H1 (cell line): ENCODE results near the gene PLCZ1. TPM values are rescaled to one million over a fixed set of nuclear protein-coding genes. Genes with fewer than 3 reads are reported as not detected.

Experiments used
- CTCF ChIA-PET: fragments of 300-600 bp; sonication (Branson Sonifier 250); formaldehyde crosslinking; loops from one replicate; lab custom pipeline; 2021; ENCODE audit not compliant: partially characterized antibody; lab: Charles Lee
- POLR2A ChIA-PET: fragments of 300-600 bp; sonication (Branson Sonifier 250); formaldehyde crosslinking; loops from one replicate; lab custom pipeline; 2021; ENCODE audit warnings: inconsistent platforms; ENCODE audit not compliant: partially characterized antibody; lab: Charles Lee
- DNase-seq, 2 experiments: peaks; one replicate each; pipeline versions ENCODE4 v3.0.0 to v3.0.0-alpha.2; 2010 to 2022; ENCODE audit warnings: low spot score in 2 of 2, low read depth in 1 of 2, mixed read lengths in 1 of 2
- FAIRE-seq: peaks from 2 replicates; lab custom pipeline; 2011; peaks lifted over from hg19 to GRCh38; lab: Jason Lieb, UNC
- H2AFZ ChIP-seq: 2 replicates; pipeline ENCODE4 v1.8.1; 2012; ENCODE audit warnings: low read length, inconsistent platforms
- H2AK5ac ChIP-seq: 2 replicates; pipeline ENCODE4 v1.6.1; 2013; ENCODE audit warnings: low read depth, low read length
- H2BK120ac ChIP-seq: replicated peaks from 2 replicates; pipeline ENCODE3; 2013; ENCODE audit warnings: low read depth, low read length, inconsistent platforms
- H2BK12ac ChIP-seq: 2 replicates; pipeline ENCODE4 v1.6.1; 2013; ENCODE audit warnings: low read depth, low read length
- H2BK15ac ChIP-seq: 2 replicates; pipeline ENCODE4 v1.6.1; 2013; ENCODE audit warnings: low read length
- H2BK20ac ChIP-seq: 2 replicates; pipeline ENCODE4 v1.6.1; 2013; ENCODE audit warnings: low read length
- H2BK5ac ChIP-seq: 2 replicates; pipeline ENCODE4 v1.6.1; 2013; ENCODE audit warnings: low read depth, low read length
- H3K14ac ChIP-seq: 2 replicates; pipeline ENCODE4 v1.6.1; 2013; ENCODE audit warnings: inconsistent platforms; ENCODE audit not compliant: insufficient read length
- H3K18ac ChIP-seq: 2 replicates; pipeline ENCODE4 v1.6.1; 2013; ENCODE audit warnings: low read length; ENCODE audit errors: extremely low read depth
- H3K23ac ChIP-seq: 2 replicates; pipeline ENCODE4 v1.6.1; 2013; ENCODE audit warnings: inconsistent platforms; ENCODE audit not compliant: insufficient read length
- H3K23me2 ChIP-seq: 2 replicates; pipeline ENCODE4 v1.6.1; 2013; ENCODE audit warnings: low read depth, low read length
- H3K27ac ChIP-seq: 2 replicates; pipeline ENCODE4 v1.6.1; 2011; ENCODE audit warnings: low read depth, low read length, inconsistent platforms
- H3K27me3 ChIP-seq, 4 experiments: replicated peaks in 1 of 4; 1 replicate in 1 of 4; 2 replicates in 3 of 4; pipeline versions ENCODE4 v1.6.1 to v1.8.1; 2011 to 2013; ENCODE audit warnings: low read length in 3 of 4, mild to moderate bottlenecking in 3 of 4, inconsistent platforms in 2 of 4, mixed read lengths in 2 of 4, moderate library complexity in 1 of 4; ENCODE audit not compliant: control insufficient read depth in 3 of 4, insufficient read depth in 3 of 4; ENCODE audit errors: extremely low read depth in 1 of 4
- H3K36me3 ChIP-seq, 4 experiments: 2 replicates each; pipeline versions ENCODE4 v1.6.1 to v1.8.1; 2011 to 2013; ENCODE audit warnings: mild to moderate bottlenecking in 4 of 4, low read length in 3 of 4, moderate library complexity in 2 of 4, control low read depth in 1 of 4, inconsistent platforms in 1 of 4; ENCODE audit not compliant: insufficient read depth in 4 of 4, control insufficient read depth in 2 of 4
- H3K4ac ChIP-seq: replicated peaks from 2 replicates; pipeline ENCODE3; 2013; ENCODE audit warnings: low read length, low read depth, mixed read lengths, inconsistent platforms; ENCODE audit not compliant: insufficient read length
- H3K4me1 ChIP-seq, 4 experiments: replicated peaks in 1 of 4; 1 replicate in 1 of 4; 2 replicates in 3 of 4; pipeline versions ENCODE4 v1.6.1 to v1.8.1; 2011 to 2013; ENCODE audit warnings: low read length in 3 of 4, inconsistent platforms in 2 of 4, mixed read lengths in 1 of 4; ENCODE audit not compliant: insufficient read depth in 4 of 4, control insufficient read depth in 3 of 4
- H3K4me2 ChIP-seq, 2 experiments: 2 replicates each; pipeline versions ENCODE4 v1.6.1 to v1.8.1; 2011 to 2013; ENCODE audit warnings: low read depth in 2 of 2, low read length in 2 of 2, control low read depth in 1 of 2, inconsistent platforms in 1 of 2, mild to moderate bottlenecking in 1 of 2; ENCODE audit not compliant: insufficient read depth in 1 of 2
- H3K4me3 ChIP-seq, 4 experiments: fragments of 200-600, 300-600 bp in 1 of 4; sonication (generic), shearing (Covaris generic), sonication (Bioruptor Twin) in 1 of 4; 2 replicates each; pipeline versions ENCODE4 v1.5.1 to v1.8.1; 2011 to 2016; ENCODE audit warnings: low read length in 4 of 4, low read depth in 3 of 4, control low read depth in 2 of 4, inconsistent platforms in 2 of 4, mild to moderate bottlenecking in 2 of 4, mixed read lengths in 1 of 4, moderate library complexity in 1 of 4; ENCODE audit not compliant: insufficient read depth in 2 of 4; ENCODE audit errors: extremely low read depth in 1 of 4
- H3K56ac ChIP-seq: replicated peaks from 2 replicates; pipeline ENCODE3; 2013; ENCODE audit warnings: low read depth, mild to moderate bottlenecking, mixed read lengths, low read length, inconsistent platforms; ENCODE audit not compliant: insufficient read length
- H3K79me1 ChIP-seq: 2 replicates; pipeline ENCODE4 v1.6.1; 2013; ENCODE audit warnings: low read depth, low read length, control low read depth
- H3K79me2 ChIP-seq, 2 experiments: 2 replicates each; pipeline versions ENCODE4 v1.6.1 to v1.8.1; 2012 to 2013; ENCODE audit warnings: low read length in 2 of 2, mild to moderate bottlenecking in 2 of 2, inconsistent platforms in 1 of 2; ENCODE audit not compliant: insufficient read depth in 2 of 2, control insufficient read depth in 1 of 2
- H3K9ac ChIP-seq, 4 experiments: replicated peaks in 1 of 4; 1 replicate in 1 of 4; 2 replicates in 3 of 4; pipeline versions ENCODE4 v1.6.1 to v1.8.1; 2011 to 2013; ENCODE audit warnings: low read depth in 3 of 4, low read length in 3 of 4, control low read depth in 2 of 4, mild to moderate bottlenecking in 2 of 4, moderate library complexity in 2 of 4, inconsistent platforms in 1 of 4; ENCODE audit errors: extremely low read depth in 1 of 4
- H3K9me3 ChIP-seq, 2 experiments: 2 replicates each; pipeline versions ENCODE4 v1.6.1 to v1.8.1; 2012 to 2013; ENCODE audit warnings: mild to moderate bottlenecking in 2 of 2, moderate library complexity in 2 of 2, control low read depth in 1 of 2, inconsistent platforms in 1 of 2, low read depth in 1 of 2, low read length in 1 of 2, mixed read lengths in 1 of 2; ENCODE audit not compliant: insufficient read depth in 2 of 2
- H4K20me1 ChIP-seq, 2 experiments: replicated peaks in 1 of 2; 2 replicates each; pipeline versions ENCODE3 to v1.8.1; 2011 to 2013; ENCODE audit warnings: inconsistent platforms in 2 of 2, low read length in 2 of 2, mild to moderate bottlenecking in 1 of 2; ENCODE audit not compliant: insufficient read depth in 2 of 2, control insufficient read depth in 1 of 2
- H4K5ac ChIP-seq: 2 replicates; pipeline ENCODE4 v1.6.1; 2013; ENCODE audit warnings: low read length, low read depth, mixed read lengths, inconsistent platforms; ENCODE audit not compliant: insufficient read length
- H4K8ac ChIP-seq: 2 replicates; pipeline ENCODE4 v1.8.0; 2013; ENCODE audit warnings: mild to moderate bottlenecking, moderate library complexity, low read length, inconsistent platforms; ENCODE audit not compliant: insufficient read depth; ENCODE audit errors: extremely low read depth
- H4K91ac ChIP-seq: replicated peaks from 2 replicates; pipeline ENCODE3; 2013; ENCODE audit warnings: low read length, mixed read lengths, inconsistent platforms; ENCODE audit not compliant: insufficient read length
- CBX8 ChIP-seq: fragments of 300-800, 300-1000 bp; sonication (generic); IDR thresholded peaks from 2 replicates; pipeline ENCODE4 v1.7.1; 2016; ENCODE audit warnings: low read depth, low read length, borderline replicate concordance
- CHD2 ChIP-seq: IDR thresholded peaks from 2 replicates; pipeline ENCODE4 v1.6.1; 2012; ENCODE audit warnings: low read length, improper control_type of control experiment
- KDM5A ChIP-seq: fragments of 200-600 bp; IDR thresholded peaks from 2 replicates; pipeline ENCODE4 v1.7.1; 2012; ENCODE audit warnings: mild to moderate bottlenecking, low read length, inconsistent platforms, mixed read lengths
- MAFK ChIP-seq: IDR thresholded peaks from 2 replicates; pipeline ENCODE4 v1.6.1; 2012; ENCODE audit warnings: low read depth, mild to moderate bottlenecking, improper control_type of control experiment, low read length
- RFX5 ChIP-seq: IDR thresholded peaks from 2 replicates; pipeline ENCODE4 v1.6.1; 2011; ENCODE audit warnings: low read depth, low read length, improper control_type of control experiment, borderline replicate concordance
- RXRA ChIP-seq: IDR thresholded peaks from 2 replicates; pipeline ENCODE4 v1.6.1; 2011; ENCODE audit warnings: low read depth, mild to moderate bottlenecking, low read length, moderate library complexity; ENCODE audit not compliant: insufficient read depth
- SIN3A ChIP-seq, 2 experiments: IDR thresholded peaks in 1 of 2; conservative IDR thresholded peaks in 1 of 2; 2 replicates each; pipeline ENCODE4 v1.6.1; 2011 to 2012; ENCODE audit warnings: low read length in 2 of 2, improper control_type of control experiment in 1 of 2, low read depth in 1 of 2, mild to moderate bottlenecking in 1 of 2
- SP4 ChIP-seq: IDR thresholded peaks from 2 replicates; pipeline ENCODE4 v1.6.1; 2012; ENCODE audit warnings: low read length, inconsistent platforms
- TAF1 ChIP-seq: IDR thresholded peaks from 2 replicates; pipeline ENCODE4 v1.6.1; 2011; ENCODE audit warnings: mild to moderate bottlenecking, low read depth, low read length
- TCF12 ChIP-seq: IDR thresholded peaks from 2 replicates; pipeline ENCODE4 v1.6.1; 2011; ENCODE audit warnings: low read depth, mild to moderate bottlenecking, low read length
- ZNF274 ChIP-seq: IDR thresholded peaks from 2 replicates; pipeline ENCODE4 v1.7.0; 2012; ENCODE audit warnings: low read length, borderline replicate concordance; ENCODE audit errors: extremely low read depth
- polyA plus RNA-seq, 7 experiments: library from polyadenylated mRNA; depleted of rRNA in 3 of 7; stranded (reverse) in 5 of 7; unstranded in 2 of 7; fragments of >200 nt in 5 of 7; fragments of 200-250 nt in 2 of 7; gene quantifications; 1 replicate in 5 of 7; 2 replicates in 1 of 7; 4 replicates in 1 of 7; pipeline versions ENCODE4 v1.2.1 to v1.2.3, GENCODE V29; 2011 to 2013; ENCODE audit warnings: missing spikeins in 2 of 7, mixed read lengths in 2 of 7
- total RNA-seq: library from RNA; stranded (reverse); fragmentation: NEBNext Ultra II Directional; extraction: Animal tissue kit (Norgen Biotek cat#: 25700); gene quantifications from 2 replicates; pipeline ENCODE4 v1.2.1, GENCODE V29; 2021

The PLCZ1 gene
- total and polyA plus RNA-seq, 2 of the 8 experiments (the other 6 are each of a cell fraction or from before 2014, with no cell fraction given) = not detected

GRCh38 chr12:18676141-18676540, 61.7 kb downstream of the PLCZ1 start:
- Histone ChIP-seq H3K79me1 (no peaks in the 10 kb centered on the region), H3K4ac (no peak overlapping the region), H3K23me2 (no peaks in the 10 kb centered on the region), H3K14ac (no peak overlapping the region), H3K79me2 (no peaks in the 10 kb centered on the region), H3K18ac (no peak overlapping the region), H2BK20ac (no peak overlapping the region), H3K36me3 (no peaks in the 10 kb centered on the region)
- TF ChIP-seq MAFK (no peak), SP4 (no peak), ZNF274 (no peak), SIN3A (conservative IDR thresholded peaks at IDR 0.05 in 1 of 2, IDR thresholded peaks at IDR 0.05 in 1 of 2; ENCODE audit: low read depth in 1 of 2, low read length in 2 of 2) (no peak), TCF12 (no peak), KDM5A (no peak), RXRA (no peak), TAF1 (no peak), CBX8 (no peak), RFX5 (no peak), CHD2 (no peak)
- TF ChIP-seq, all 59 proteins: peak for 0
- no peak overlapping the region for H4K91ac ChIP-seq
- H2BK15ac ChIP-seq = no peak overlapping the region
- H2AK5ac ChIP-seq = no peak overlapping the region
- no peaks in the 10 kb centered on the region for H3K27me3 ChIP-seq
- no peak overlapping the region for H4K8ac ChIP-seq
- no peak for FAIRE-seq
- no peak overlapping the region for H3K56ac ChIP-seq
- ChIA-PET POLR2A (no interaction called here), CTCF (no interaction called here)
- no peak overlapping the region for H4K5ac ChIP-seq
- H4K20me1 ChIP-seq = no peaks in the 10 kb centered on the region
- H2AFZ ChIP-seq = no peak overlapping the region
- no peak overlapping the region for H2BK5ac ChIP-seq
- H3K4me2 ChIP-seq = no peak overlapping the region
- H3K9ac ChIP-seq = no peak overlapping the region
- H3K23ac ChIP-seq = no peak overlapping the region
- H3K4me3 ChIP-seq = no peak overlapping the region
- no peak overlapping the region for H2BK120ac ChIP-seq
- no peak overlapping the region for H3K27ac ChIP-seq
- no peaks in the 10 kb centered on the region for H3K9me3 ChIP-seq
- no peak overlapping the region for H2BK12ac ChIP-seq
- DNase-seq = no peak
- H3K4me1 ChIP-seq = no peaks in the 10 kb centered on the region
